GM08714 (cell line): ENCODE results near the gene RNF125.

Source experiments
- H3K4me3 ChIP-seq: fragments of 200-500 bp; sonication (Bioruptor generic); 2 replicates; pipeline ENCODE4 v1.5.1; 2014; ENCODE audit warnings: mild to moderate bottlenecking, low read length, inconsistent platforms
- ZNF274 ChIP-seq: IDR thresholded peaks from 2 replicates; pipeline ENCODE4 v1.6.1; 2012; ENCODE audit warnings: mild to moderate bottlenecking, low read depth, low read length

The RNF125 gene

DNA sequence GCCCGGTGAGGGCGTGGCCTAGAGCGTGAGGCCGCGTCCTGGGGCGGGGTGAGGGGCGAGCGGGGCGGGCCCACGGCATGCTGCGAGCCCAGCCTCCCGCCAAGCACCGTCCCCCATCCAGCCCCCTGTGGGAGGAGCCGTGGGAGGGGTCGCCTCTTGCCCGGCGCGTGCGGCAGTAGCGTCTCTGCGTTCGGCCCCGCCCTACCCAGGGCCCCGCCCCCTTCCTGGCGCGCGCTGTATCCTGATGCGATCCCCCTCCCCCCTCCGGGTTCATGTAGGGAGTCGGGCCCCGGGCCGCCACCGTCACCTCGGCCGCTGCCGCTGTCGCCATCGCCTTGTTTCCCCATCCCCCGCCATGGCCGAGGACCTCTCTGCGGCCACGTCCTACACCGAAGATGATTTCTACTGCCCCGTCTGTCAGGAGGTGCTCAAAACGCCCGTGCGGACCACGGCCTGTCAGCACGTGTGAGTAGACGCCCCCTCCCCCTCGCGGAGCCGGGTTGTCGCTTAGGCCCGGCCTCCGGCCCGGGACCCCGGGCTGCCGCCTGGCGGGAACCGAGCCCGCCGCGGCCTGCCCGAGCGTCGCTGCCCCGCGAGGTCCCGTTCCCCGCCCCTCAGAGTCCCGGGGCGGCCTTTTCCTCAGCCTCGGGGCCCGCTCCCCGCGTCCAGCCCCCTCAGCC is 73.9 kb downstream of the RNF125 start:
- TF ChIP-seq ZNF274: no peak
- H3K4me3 ChIP-seq: peak overlapping the region; percentile 90

DNA sequence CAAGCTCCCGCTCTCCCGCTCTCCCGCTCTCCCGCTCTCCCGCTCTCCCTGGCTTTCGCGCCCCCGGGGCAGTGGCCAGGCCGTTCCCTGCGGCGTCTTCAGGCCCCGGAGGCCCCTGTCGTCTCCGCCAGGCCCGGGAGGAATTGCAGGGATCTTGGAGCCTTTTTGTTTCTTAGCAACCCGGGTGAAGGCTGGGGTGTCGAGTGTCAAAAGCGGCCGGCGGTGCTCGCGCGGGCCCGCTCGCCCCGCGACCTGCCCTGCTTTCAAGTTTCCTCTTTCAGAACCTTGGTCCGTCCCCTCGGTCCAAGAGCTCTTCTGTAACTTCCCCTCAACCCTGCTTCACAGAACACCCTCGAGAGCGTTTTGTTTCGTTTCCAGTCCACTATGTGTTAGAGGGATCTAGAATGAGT is 74.5 kb downstream of the RNF125 start:
- no peak for TF ChIP-seq ZNF274
- peak overlapping the region; percentile 90 for H3K4me3 ChIP-seq

DNA sequence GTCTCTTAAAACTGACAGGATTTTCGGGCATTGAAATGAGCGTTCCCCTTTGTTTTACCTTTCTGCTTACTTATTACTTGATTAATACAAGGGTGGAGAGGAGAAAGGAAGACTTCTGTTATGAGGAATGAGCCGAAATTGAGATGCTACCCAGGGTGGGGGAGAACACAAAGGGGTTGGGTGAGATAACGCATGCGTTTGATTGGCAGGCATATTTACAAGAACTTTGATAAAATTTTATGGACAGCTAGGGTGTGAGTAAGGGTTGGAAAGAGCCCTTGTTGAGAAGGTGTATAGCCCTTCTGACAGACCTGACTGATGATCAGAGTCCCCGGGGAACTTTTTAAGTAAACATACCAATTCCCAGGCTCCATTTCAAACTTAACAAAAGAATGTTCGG is 74.9 kb downstream of the RNF125 start:
- H3K4me3 ChIP-seq: peak overlapping the region; percentile 90
- no peak for TF ChIP-seq ZNF274

DNA sequence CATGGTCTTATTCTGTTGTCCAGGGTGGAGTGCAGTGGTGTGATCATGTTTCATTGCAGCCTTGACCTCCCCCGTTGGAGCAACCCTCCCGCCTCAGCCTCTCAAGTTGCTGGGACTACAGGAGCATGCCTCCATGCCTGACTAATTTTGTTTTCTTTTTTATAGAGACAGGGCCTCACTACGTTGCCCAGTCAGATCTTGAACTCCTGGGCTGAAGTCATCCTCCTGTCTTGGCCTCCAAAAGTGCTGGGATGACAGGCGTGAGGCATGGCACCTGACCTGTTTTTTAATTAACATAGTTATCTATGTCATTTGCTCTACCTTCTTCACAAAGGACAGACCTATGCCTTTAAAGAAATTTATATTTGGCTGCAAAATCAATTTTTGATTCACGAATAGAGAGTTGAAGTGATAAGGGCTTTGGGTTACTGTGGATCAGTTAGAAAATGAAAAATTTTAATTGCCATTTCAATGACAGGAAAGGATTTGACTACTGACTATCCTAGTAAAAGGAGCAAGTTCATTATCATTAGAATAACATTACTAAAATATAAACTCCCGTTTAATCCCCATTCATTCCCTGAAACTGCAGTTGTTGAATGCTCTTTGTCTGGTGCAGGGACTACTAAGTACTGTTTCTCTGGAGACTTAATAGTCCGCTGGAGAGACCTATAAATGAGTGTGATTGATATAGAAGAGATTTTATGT is 76.7 kb downstream of the RNF125 start:
- H3K4me3 ChIP-seq: peak overlapping the region; percentile 2; the same call in 1 of the 2 replicates
- no peak for TF ChIP-seq ZNF274

DNA sequence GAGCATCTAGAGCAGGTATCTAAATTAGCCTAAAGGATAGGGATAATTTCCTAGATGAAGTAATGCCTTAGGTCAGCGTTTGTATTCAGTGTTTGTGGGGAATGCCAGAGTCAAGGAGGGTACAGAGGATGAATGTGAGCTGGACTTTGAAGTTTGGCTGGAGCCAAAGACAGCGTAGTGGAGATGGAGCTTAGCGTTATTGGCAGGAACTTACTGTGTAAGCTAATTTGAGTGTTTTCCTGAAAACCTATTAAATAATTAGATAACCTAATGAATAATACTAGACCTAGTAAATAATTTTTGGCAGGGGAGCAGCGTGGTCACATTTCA is 77.2 kb downstream of the RNF125 start:
- H3K4me3 ChIP-seq: no peak overlapping the region
- TF ChIP-seq ZNF274: no peak

DNA sequence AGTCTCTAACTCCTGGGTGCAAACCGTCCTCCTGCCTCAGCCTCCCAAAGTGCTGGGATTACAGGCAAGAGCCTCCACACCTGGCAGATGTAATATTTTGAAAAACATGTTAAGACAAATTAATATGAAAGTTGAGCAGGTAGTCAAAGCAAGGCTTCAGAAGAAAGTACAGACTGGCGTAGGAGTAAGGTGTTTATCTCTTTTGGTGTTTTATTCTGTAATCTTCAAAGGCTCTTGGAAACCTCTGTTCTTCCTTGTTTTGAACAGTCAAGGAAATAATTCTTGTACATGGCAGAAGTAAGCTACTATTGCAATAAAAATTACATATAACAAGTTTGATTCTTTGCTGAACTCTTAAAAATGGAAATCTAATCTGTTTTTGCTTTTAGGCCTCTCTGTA is 78.3 kb downstream of the RNF125 start:
- TF ChIP-seq ZNF274: no peak
- no peak overlapping the region for H3K4me3 ChIP-seq

DNA sequence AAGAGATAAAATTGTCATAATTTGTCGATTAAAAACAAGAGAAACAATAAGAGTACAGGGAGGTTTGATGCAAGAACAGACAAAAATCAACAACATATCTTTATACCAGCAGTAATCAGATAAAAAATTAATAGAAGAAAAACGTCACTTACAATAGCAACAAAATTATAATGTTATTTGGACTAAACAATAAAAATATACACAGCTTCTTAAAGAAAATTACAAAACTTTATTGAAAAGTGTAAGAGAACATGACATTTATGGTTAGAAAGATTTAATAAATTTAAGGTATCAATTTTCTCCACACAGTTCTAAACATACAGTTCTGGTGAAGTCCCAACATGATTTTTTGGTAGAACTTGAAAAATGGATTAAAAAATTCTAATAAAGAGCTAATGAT is 85.9 kb downstream of the RNF125 start:
- TF ChIP-seq ZNF274: no peak
- no peak overlapping the region for H3K4me3 ChIP-seq

DNA sequence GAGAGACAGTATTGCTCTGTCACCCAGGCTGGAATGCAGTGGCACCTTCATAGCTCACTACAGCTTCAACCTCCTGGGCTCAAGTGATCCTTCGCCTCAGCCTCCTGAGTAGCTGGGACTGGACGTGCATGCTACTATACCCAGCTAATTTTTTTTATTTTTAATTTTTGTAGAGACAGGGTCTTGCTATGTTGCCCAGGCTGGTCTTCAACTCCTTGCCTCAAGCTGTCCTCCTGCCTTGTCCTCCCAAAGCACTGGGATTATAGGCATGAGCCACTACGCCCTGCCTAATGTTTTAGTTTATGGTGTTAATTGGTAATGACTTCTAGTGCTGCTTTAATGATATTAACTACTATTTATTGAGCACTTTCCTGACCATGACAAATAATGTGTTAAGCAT is 91.4 kb downstream of the RNF125 start:
- TF ChIP-seq ZNF274: no peak
- H3K4me3 ChIP-seq: no peak overlapping the region

DNA sequence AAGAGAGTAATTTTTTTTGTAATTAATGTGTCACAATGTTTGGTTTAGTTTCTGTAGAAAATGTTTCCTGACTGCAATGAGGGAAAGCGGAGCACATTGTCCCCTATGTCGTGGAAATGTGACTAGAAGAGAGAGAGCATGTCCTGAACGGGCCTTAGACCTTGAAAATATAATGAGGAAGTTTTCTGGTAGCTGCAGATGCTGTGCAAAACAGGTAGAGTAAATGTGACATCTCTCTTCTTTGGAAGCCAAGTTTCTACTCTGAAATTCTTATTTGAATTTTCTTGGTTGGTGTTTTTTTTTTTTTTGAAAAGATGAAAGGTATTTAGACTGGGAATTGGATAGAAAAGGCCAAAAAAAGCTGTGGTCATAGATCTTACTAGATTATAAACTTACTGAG is 93.1 kb downstream of the RNF125 start:
- no peak for TF ChIP-seq ZNF274
- H3K4me3 ChIP-seq: no peak overlapping the region

DNA sequence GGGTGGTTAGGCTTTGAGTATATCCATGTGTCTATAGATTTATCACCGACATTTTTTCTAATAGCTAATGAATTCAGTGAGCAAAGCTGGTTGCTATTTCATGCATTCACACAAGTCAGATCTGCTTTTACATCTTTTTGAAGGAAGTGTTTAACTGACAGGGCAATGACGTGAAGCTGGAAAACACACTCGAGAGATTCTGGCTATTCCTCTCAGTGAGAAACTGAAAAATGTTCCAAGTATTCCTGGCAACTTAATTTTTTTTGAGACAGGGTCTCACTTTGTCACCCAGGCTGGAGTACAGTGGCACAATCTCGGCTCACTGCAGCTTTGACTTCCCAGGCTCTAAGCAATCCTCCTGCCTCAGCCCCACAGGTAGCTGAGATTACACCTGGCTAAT is 94.2 kb downstream of the RNF125 start:
- no peak overlapping the region for H3K4me3 ChIP-seq
- TF ChIP-seq ZNF274: no peak

DNA sequence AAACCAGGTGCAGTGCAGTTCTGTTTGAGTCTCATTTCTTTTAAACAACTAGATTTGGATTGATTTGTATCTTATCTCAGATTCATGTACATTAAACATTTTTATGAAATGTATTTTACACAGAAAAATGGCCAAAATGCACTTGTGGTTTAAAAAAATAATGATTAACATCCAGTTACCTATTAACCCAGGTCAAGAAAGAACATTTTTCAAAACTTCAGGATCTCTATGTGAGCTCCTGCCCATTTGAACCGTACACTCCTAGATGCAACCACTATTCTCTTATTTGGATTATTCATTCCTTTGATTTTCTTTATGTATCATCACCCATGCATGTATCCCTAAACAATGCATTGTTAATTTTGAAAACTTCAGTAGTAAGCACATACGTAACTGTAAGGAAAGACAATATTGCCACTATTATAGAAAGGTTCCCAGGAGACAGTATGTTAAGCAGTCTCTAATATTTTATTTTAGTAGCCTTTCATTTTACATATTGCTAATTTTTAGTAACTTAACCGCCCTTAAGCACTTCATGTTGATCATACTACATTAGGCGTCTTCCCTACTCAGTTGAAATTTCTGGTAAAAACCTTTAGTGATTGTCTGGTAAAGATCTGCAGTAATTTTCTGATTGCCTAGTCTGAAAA is 95.8 kb downstream of the RNF125 start:
- H3K4me3 ChIP-seq: no peak overlapping the region
- TF ChIP-seq ZNF274: no peak

DNA sequence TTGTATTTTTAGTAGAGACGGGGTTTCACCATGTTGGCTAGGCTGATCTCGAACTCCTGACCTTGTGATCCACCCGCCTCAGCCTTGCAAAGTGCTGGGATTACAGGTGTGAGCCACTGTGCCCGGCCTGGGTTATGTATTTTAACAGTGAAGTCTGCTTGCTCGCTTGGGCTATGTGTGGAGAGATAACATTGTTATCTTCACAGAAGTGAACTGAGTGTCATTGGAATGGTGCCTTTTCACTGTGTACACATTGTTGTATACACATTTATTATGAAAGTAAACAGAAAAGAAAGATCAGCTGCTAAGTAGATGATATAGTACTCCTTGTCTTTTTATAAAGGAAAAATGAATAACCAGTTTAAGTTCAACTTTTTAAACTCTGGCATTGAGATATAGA is 103.4 kb downstream of the RNF125 start:
- TF ChIP-seq ZNF274: no peak
- no peak overlapping the region for H3K4me3 ChIP-seq
